Right ventricle myocardium superior (tissue), 1 donor: ENCODE data around the gene GPN1. TPM values are rescaled to one million over a fixed set of nuclear protein-coding genes. Genes with fewer than 3 reads are reported as not detected.
"Not testable (repeated sequence)": the region's sequence is repeated elsewhere in the genome, so short reads cannot be mapped to it uniquely, and the experiment has no call there.

Experiments used
- ATAC-seq: fragments of 200-7000 bp; cut with Tn5 transposase; one replicate; pipeline ENCODE4 v1.9.1; 2020; ENCODE audit warnings: mild to moderate bottlenecking; ENCODE audit not compliant: poor library complexity
- DNase-seq: peaks from one replicate; pipeline ENCODE4 v3.0.0-alpha.2; 2020
- intact Hi-C: fragments of 100-400 bp; cut with DNase I; formaldehyde crosslinking; loops from one replicate; pipeline ENCODE4 v1.11.2; 2022
- long read RNA-seq: library from polyadenylated mRNA; unstranded; transcript quantifications from one replicate; pipeline ENCODE4 v2.0.0, GENCODE V29; 2021
- total RNA-seq: library from RNA; stranded (reverse); fragmentation: NEBNext Ultra II Directional; extraction: Animal tissue kit (Norgen Biotek cat#: 25700); gene quantifications from one replicate; pipeline ENCODE4 v1.2.1, GENCODE V29; 2021
- donor health status: DM: no; HTN: yes; CAD: no; lungs with severe emphysema.

The GPN1 gene
- 18.0 TPM for total RNA-seq
- long read RNA-seq, transcript GPN1-212 (14 exons, 1,832 nt), result major isoform, 60 of 66 reads
- long read RNA-seq, partial matches to known transcripts, result 0 of 66 reads
- long read RNA-seq, other reads (novel, unspliced or antisense), result 6 of 66 reads

DNA sequence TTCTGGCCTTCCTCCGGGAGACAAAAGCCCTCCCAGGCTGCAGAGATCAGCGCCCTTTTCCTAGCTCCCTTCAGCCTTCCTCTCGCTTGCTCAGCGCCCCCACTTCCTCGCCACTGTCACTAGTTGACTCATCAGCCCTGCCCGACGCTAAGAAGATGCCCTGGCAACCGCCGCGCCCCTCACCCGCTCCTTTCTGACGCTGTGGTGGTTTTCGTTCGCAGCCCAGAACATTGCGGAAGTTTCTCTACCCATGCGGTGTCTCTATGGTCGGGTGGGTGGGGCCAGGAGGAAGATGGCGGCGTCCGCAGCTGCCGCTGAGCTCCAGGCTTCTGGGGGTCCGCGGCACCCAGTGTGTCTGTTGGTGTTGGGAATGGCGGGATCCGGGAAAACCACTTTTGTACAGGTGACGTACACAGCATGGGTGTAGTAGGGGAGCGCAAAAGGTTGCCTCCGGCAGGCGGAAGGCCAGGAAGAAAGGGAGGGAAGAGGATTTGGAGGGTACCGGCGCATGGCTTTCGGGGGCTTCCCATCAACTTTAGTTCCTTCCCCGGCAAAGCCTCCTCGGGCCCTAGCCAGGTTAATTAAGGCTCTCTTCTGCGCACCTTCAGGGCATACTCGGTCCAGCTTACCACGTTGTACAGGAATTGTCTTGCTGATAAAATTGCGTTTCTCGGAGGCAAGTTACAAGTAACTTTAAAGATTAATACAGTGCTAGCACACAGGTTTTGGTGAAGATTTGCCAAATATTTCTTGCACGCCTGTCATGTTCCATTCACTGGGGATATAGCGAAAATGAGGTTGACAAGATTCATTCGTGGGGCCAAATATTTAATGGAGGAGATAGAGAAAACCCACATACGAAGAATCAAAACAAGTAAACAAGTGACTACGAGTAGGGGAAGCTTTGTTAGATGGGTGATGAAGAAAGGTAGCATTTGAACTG lies at the start of gene GPN1, which contains the start of gene CCDC121:
Gene GPN1, plus strand, starts transcription at position 284 of the 943 bp plus-strand sequence. Its CDS starts 9 bp downstream, at position 293.
Gene CCDC121, minus strand, starts transcription at position 246 of the 943 bp plus-strand sequence. CDS start 1,213 bp downstream, outside the sequence.
- DNase-seq (peak; percentile 92), ATAC-seq (peak; percentile 98)
- intact Hi-C loops, result loop anchor here (10.0 kb wide), 1 partner anchor 144 kb away; the partner anchor contains the start of gene IFT172

DNA sequence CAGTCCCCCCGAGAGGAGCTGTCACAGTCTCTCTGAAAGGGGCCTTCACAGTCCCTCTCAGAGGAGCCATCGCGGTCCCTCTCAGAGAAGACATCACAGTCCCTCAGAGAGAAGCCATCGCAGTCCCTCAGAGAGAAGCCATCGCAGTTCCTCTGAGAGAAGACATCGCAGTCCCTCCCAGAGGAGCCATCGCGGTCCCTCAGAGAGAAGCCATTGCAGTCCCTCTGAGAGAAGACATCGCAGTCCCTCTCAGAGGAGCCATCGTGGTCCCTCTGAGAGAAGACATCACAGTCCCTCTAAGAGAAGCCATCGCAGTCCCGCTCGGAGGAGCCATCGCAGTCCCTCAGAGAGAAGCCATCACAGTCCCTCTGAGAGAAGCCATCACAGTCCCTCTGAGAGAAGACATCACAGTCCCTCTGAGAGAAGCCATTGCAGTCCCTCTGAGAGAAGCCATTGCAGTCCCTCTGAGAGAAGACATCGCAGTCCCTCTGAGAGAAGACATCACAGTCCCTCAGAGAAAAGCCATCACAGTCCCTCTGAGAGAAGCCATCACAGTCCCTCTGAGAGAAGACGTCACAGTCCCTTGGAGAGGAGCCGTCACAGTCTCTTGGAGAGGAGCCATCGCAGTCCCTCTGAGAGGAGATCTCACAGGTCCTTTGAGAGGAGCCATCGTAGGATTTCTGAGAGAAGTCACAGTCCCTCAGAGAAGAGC lies 47.3 kb upstream of the GPN1 start:
- DNase-seq (no peak), ATAC-seq (no peak)
- intact Hi-C loops, result no loop called here

DNA sequence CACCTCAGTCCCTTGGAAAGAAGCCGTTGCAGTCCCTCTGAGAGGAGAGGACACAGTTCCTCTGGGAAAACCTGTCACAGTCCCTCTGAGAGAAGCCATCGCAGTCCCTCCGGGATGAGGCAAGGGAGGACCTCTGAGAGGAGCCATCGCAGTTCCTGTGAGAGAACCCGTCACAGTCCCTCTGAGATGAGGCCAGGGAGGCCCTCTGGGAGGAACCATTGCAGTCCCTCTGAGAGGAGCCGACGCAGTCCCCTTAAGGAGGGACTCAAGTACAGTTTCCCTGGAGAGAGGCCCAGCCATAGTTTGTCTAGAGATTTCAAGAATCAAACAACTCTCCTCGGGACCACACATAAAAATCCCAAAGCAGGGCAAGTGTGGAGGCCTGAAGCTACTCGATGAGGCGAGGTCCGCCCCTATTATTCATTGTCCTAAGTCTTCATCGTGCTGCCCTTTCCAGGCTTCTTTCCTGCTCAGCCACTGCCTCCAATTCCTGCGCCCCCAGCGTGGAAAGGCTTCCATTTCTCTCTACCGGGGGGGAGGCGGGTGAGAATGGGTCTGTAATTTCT lies 46.6 kb upstream of the GPN1 start:
- intact Hi-C loops, result no loop called here
- ATAC-seq (peak; percentile 8), DNase-seq (no peak)

DNA sequence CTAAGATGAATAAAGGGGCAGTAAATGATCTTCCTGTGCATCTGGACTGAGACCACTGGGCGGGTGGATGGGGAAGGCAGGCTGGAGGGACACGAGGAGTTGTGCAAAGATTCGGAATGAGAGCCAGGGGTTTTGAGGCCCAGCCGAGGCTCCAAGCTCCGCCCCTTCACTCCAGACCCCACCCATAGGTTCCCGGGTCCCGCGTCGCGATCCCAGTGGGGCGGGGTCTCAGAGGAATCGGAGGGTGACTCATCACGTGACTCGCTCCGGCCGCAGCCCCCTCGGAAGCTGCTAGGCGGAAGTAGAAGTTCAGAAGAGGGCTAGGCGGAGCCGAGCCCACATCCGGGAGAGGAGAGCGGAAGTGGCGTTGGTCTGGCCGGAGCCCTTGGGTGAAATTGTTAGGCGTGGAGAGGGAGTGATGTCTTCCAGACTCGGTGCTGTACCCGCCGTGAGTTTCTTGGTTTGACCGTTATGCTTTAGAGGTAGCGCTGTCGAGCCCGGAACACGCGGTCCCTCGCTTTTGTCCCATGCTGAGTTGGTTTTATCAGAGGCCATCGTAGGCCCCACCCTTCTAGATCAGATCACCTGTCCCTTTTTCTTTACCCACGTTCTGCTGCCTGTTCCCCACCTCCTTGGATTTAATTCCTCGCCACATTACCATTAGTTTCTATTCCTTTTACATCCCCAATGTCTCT lies 46.0 kb upstream of the GPN1 start, which contains the start of gene ZNF512:
Gene ZNF512, plus strand, starts transcription at position 348 of the 695 bp plus-strand sequence. Its CDS starts 71 bp downstream, at position 419.
- intact Hi-C loops, result no loop called here

DNA sequence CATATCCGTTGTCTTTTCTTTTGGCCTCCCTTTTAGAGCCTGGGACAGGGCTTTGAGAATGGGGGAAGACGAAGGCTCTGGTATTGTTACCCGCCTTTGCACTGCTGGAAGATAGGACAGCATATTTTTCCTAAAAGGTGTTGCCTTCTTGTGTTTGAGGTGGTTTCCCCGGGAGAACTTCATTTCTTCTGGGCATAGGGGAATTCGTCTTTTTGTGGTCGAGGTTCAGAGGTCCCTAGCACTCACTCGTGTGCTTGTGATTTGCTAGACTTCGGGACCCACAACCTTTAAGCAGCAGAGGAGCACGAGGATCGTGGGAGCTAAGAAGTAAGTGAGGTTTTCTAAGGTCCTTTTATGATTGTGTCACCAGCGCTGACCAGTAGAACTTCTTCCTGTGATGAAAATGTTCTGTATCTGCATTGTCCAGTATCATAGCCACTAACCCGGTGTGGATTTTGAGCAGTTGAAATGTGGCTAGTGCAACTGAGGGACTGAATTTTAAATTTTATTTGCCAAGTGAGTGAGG lies 45.4 kb upstream of the GPN1 start:
- no peak for DNase-seq
- ATAC-seq, result no peak
- intact Hi-C loops, result no loop called here

More for the DNA sequence above, 46.0 kb upstream of the GPN1 start, which contains the start of gene ZNF512:
- ATAC-seq, result peak; percentile 98
- DNase-seq, result peak; percentile 94

DNA sequence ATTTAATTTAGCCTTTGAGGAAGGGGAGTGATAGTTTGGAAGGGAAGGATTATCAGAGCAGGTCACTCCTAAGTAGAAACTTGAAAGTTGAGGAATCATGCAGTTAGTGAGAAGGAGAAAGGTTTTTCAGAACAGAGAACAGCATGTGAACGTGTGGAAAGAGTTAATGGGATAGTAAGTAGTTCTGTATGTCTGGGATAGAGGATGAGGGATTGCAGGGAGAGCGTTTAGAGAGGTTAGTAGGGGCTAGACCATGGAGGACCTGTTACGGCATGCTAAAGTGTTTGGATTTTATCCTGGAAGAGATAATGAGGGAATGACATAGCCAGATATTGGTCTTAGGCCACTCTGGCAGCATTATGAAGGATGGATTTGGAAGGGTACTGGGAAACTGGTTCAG lies 44.3 kb upstream of the GPN1 start:
- intact Hi-C loops, result no loop called here
- no peak for DNase-seq
- no peak for ATAC-seq

DNA sequence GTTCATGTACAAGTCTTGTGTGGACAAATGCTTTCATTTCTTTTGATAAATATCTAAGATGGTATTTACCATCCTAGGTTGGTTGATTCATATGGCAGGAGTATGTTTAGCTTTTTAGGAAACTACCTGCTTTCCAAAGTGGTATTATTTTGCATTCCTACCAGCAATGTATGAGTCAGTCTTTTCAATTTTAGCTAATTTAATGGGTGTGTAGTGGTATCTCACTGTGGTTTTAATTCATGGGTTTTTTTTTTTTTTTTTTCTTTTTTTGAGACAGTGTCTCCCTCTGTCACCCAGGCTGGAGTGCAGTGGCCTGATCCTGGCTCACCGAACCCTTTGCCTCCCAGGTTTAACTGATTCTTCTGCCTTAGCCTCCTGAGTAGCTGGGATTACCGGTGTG lies 41.8 kb upstream of the GPN1 start:
- intact Hi-C loops, result no loop called here
- ATAC-seq, result no peak
- no peak for DNase-seq

DNA sequence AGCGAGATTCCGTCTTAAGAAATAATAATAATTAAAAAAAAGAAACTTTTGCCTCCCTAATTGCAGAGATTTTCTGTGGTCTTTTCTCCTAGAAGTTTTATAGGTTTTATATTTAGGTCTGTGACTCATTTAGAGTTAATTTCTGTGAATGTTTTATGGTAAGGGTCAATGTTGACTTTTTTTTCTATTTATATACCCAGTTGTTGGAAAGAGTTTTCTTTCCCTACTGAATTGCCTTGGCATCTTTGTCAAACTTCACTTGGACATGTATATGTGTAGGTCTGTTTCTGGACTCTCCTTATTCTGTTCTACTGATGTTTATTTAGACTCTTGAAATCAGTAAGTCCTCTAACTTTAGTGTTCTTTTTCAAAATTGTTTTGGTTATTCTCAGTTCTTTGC lies 40.5 kb upstream of the GPN1 start:
- ATAC-seq (no peak), DNase-seq (no peak)
- intact Hi-C loops, result no loop called here

DNA sequence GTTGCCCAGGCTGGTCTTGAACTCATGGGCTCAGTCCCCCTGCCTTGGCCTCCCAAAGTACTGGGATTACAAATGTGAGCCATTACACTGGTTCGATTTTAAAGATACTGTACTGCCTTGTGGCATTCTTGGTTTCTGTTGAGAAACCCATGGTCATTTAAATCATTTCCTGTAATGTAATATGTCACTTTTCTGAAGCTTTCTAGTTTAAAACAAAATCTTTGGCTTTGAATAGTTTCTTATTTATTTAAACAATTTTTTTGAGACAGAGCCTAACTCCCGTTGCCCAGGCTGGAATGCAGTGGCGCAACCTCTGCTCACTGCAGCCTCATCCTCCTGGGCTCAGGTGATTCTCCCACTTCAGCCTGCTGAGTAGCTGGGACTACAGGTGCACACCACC lies 37.1 kb upstream of the GPN1 start:
- DNase-seq, result no peak
- intact Hi-C loops, result no loop called here
- ATAC-seq, result no peak

DNA sequence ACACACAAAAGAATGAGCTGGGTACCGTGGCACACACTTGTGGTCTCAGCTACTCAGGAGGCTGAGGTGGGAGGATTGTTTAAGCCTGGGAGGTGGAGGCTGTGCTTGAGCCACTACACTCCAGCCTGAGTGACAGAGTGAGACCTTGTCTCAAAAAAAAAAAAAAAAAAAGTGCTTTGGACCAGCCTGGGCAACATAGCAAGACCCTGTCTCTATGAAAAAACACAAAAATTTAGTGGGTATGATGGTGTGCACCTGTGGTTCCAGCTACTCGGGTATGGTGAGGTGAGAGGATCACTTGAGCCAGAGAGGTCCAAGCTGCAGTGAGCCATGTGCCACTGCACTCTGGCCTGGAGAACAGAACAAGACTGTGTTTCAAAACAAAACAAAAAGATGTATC lies 35.6 kb upstream of the GPN1 start:
- DNase-seq (no peak), ATAC-seq (no peak)
- intact Hi-C loops, result no loop called here

DNA sequence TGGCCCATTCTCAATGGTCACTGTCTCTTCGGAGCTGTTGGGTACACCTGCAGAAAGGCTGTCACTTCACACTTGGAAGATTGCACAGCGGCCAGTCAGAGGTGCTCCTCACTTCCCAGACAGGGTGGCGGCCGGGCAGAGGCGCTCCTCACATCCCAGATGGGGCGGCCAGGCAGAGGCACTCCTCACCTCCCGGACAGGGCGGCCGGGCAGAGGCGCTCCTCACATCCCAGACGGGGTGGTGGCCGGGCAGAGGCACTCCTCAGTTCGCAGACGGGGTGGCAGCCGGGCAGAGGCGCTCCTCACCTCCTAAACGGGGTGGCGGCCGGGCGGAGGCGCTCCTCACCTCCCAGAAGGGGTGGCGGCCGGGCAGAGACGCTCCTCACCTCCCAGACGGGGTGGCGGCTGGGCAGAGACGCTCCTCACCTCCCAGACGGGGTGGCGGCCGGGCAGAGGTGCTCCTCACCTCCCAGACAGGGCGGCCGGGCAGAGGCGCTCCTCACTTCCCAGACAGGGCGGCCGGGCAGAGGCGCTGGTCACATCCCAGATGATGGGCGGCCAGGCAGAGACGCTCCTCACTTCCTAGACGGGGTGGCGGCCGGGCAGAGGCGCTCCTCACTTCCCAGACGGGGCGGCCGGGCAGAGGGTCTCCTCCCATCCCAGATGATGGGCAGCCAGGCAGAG lies 34.7 kb upstream of the GPN1 start:
- ATAC-seq, DNase-seq, intact Hi-C loops: not testable (repeated sequence)

DNA sequence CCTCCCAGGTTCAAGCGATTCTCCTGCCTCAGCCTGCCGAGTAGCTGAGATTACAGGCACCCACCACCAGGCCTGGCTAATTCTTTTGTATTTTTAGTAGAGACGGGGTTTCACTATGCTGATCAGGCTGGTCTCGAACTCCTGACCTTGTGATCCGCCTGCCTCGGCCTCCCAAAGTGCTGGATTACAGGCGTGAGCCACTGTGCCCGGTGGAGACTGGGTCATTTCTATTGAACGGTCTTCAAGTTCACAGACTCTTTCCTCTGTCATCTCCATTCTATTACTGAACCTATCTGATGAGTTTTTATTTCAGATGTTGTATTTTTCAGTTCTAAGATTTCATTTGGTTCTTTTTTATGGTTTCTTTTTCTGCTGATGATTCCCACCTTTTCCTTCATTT lies 33.4 kb upstream of the GPN1 start:
- intact Hi-C loops, ATAC-seq, DNase-seq: not testable (repeated sequence)

DNA sequence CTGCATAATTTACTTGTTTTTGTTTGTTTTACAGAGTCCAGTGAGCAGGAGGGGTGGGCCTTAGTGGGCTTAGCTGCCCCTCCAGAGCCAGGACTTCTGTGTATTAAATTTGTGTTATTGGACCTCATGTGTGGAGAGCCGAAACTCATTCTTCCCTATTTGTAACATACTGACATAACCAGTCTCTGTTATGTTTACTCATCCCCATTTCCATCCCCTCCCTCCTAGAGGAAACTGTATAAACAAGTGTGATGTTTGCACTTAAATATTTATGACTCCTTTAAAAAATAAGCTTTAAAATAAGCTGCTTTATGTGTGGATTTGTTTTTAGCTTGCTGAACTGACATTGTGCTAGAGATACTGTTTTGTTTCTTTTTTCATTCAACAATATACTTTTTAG lies 32.2 kb upstream of the GPN1 start:
- ATAC-seq (no peak), DNase-seq (no peak)
- intact Hi-C loops, result no loop called here

DNA sequence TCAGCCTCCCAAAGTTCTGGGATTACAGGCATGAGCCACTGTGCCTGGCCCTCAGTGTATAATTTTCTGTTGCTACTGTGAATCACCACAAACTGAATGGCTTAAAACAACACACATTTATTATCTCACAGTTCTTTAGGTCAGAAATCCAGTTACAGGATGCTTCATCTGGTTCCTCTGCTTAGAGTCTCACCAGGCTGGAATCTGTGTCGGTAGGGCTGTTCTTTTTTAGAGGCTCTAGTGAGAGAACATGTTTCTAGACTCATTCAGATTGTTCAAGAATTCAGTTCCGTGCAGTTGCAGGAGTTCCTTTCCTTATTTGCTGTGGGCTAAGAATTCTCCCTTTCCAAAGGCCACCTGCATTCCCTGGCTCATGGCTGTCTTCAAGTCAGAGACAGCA lies 22.2 kb upstream of the GPN1 start:
- DNase-seq (no peak), ATAC-seq (no peak)
- intact Hi-C loops, result no loop called here

DNA sequence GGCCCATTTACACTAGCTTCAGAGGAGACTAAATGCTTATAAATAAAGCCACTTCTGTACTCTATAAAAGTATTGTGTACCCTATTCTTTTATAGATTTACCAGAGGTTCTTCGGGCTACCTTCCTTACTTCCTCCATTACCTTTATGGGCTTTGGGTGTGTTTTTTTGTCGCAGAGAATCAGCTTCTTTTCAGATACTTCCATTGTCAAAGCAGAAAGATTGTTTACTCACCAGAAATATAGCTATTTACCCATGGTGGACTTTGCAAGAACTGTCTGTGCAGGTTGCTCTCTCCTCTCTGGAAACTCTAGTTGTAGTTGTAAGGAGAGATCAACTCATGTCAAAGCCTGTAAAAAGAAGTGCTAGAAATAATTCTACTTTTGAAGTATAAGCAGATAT lies 14.9 kb upstream of the GPN1 start:
- DNase-seq (no peak), ATAC-seq (no peak)
- intact Hi-C loops, result no loop called here

DNA sequence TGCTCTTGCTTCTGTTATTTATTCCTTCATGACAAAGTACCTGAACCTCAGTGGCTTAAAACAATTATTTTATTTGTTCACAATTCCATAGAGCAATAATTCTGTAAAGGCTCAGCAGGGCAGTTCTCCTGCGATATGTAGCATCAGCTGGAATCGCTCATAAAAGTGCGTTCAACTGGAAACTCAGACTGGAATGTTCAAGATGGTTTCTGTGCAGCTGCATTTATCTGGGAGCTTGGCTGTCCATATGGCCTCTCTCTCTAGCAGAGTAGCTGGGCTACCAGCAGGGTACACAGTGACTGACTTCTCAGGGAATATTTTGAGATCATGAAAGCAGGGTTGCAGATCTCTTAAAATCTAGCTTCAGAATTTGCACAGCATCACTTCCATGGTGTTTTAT lies 13.5 kb upstream of the GPN1 start:
- intact Hi-C loops, result no loop called here

DNA sequence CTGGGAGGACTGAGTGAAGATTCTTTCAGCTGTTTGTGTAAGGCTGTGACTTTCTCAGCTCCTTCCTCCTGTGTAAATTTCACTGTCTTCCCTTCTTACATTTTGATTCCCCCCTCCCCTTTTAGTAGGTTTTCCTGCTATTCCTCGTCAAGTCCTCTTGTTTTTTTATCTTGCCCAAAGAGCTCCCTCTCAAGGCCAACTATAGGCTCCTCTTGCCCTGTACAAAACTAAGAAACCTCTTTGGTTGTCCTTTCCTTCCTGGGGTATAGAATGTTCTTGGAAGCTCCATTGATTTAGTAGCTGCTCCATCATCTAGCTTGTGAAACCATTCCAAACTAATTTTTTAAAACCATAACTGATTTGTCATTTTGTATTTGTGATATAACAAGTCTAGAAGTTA lies 7.3 kb upstream of the GPN1 start:
- ATAC-seq, result no peak
- DNase-seq, result no peak
- intact Hi-C loops, result loop anchor here (10.0 kb wide), 1 partner anchor 137 kb away; the partner anchor contains the start of gene IFT172

More for the DNA sequence above, 13.5 kb upstream of the GPN1 start:
- DNase-seq (no peak), ATAC-seq (no peak)
